SK-N-SH (cell line): Measurements from ENCODE around the gene TSPO2. TPM values are rescaled to one million over a fixed set of nuclear protein-coding genes. Genes with fewer than 3 reads are reported as not detected.

Source experiments
- CTCF ChIA-PET: fragments of 300-600, 350-600 bp; formaldehyde crosslinking; extraction: SDS; loops from one replicate; lab custom pipeline; 2021; lab: Yijun Ruan, JAX
- POLR2A ChIA-PET: fragments of 350-600 bp; sonication (Branson Sonifier 250); formaldehyde crosslinking; extraction: SDS; loops from one replicate; lab custom pipeline; 2020; ENCODE audit warnings: antibody characterized with exemption, inconsistent platforms; lab: Yijun Ruan, JAX
- DNase-seq: peaks from one replicate; pipeline ENCODE4 v3.0.0; 2012
- H2AFZ ChIP-seq: fragments of 200-600 bp; sonication (generic); 2 replicates; pipeline ENCODE4 v1.8.1; 2016; ENCODE audit warnings: antibody characterized with exemption, mild to moderate bottlenecking, low read depth
- H3F3A ChIP-seq: fragments of 200-600 bp; sonication (generic); replicated peaks from 2 replicates; pipeline ENCODE3; 2016; ENCODE audit warnings: antibody characterized with exemption, mild to moderate bottlenecking; ENCODE audit not compliant: insufficient read depth
- H3K27ac ChIP-seq, 2 experiments: fragments of 200-500 bp in 1 of 2; fragments of 200-600 bp in 1 of 2; sonication (Bioruptor generic) in 1 of 2; sonication (generic), shearing (Covaris generic) in 1 of 2; 2 replicates each; pipeline versions ENCODE4 v1.5.1 to v1.6.1; 2014 to 2016; ENCODE audit warnings: low read depth in 2 of 2, inconsistent platforms in 1 of 2, low read length in 1 of 2, mild to moderate bottlenecking in 1 of 2, mixed read lengths in 1 of 2
- H3K27me3 ChIP-seq: fragments of 200-600 bp; sonication (generic), shearing (Covaris generic); 2 replicates; pipeline ENCODE4 v1.6.1; 2016; ENCODE audit warnings: mixed run types; ENCODE audit not compliant: insufficient read depth
- H3K36me3 ChIP-seq, 2 experiments: fragments of 200-500 bp in 1 of 2; fragments of 200-600 bp in 1 of 2; sonication (Bioruptor generic) in 1 of 2; sonication (generic) in 1 of 2; replicated peaks in 1 of 2; 2 replicates each; pipeline versions ENCODE3 to v1.5.1; 2014 to 2016; ENCODE audit warnings: low read length in 1 of 2, mild to moderate bottlenecking in 1 of 2; ENCODE audit not compliant: insufficient read depth in 2 of 2, control insufficient read depth in 1 of 2
- H3K4me1 ChIP-seq, 2 experiments: fragments of 200-500 bp in 1 of 2; fragments of 200-600 bp in 1 of 2; sonication (Bioruptor generic) in 1 of 2; sonication (generic), shearing (Covaris generic) in 1 of 2; 2 replicates each; pipeline versions ENCODE4 v1.5.1 to v1.6.1; 2014 to 2016; ENCODE audit warnings: low read depth in 1 of 2, low read length in 1 of 2, mixed run types in 1 of 2; ENCODE audit not compliant: insufficient read depth in 2 of 2, control insufficient read depth in 1 of 2
- H3K4me2 ChIP-seq: fragments of 200-600 bp; sonication (generic), shearing (Covaris generic); 2 replicates; pipeline ENCODE4 v1.6.1; 2017; ENCODE audit warnings: mixed run types
- H3K4me3 ChIP-seq, 2 experiments: fragments of 200-500 bp in 1 of 2; fragments of 200-600 bp in 1 of 2; sonication (Bioruptor generic) in 1 of 2; sonication (generic), shearing (Covaris generic) in 1 of 2; 2 replicates each; pipeline versions ENCODE4 v1.5.1 to v1.8.1; 2014 to 2016; ENCODE audit warnings: low read depth in 2 of 2, inconsistent platforms in 1 of 2, low read length in 1 of 2, mild to moderate bottlenecking in 1 of 2, mixed read lengths in 1 of 2, moderate library complexity in 1 of 2
- H3K79me2 ChIP-seq: fragments of 200-600 bp; sonication (generic); 2 replicates; pipeline ENCODE4 v1.8.1; 2017; ENCODE audit warnings: mild to moderate bottlenecking; ENCODE audit not compliant: insufficient read depth
- H3K9ac ChIP-seq: fragments of 200-600 bp; sonication (generic); 2 replicates; pipeline ENCODE4 v1.6.1; 2017; ENCODE audit warnings: mixed run types
- H3K9me2 ChIP-seq: fragments of 200-600 bp; sonication (generic); 2 replicates; pipeline ENCODE4 v1.6.1; 2017; ENCODE audit warnings: mixed run types
- H3K9me3 ChIP-seq: fragments of 200-600 bp; sonication (generic); 2 replicates; pipeline ENCODE4 v1.6.1; 2017; ENCODE audit warnings: mixed run types, mild to moderate bottlenecking, moderate library complexity
- H4K20me1 ChIP-seq: fragments of 200-600 bp; sonication (generic); 2 replicates; pipeline ENCODE4 v1.6.1; 2017; ENCODE audit warnings: mild to moderate bottlenecking, mixed run types; ENCODE audit not compliant: insufficient read depth
- ELF1 ChIP-seq: IDR thresholded peaks from 2 replicates; pipeline ENCODE4 v1.4.0; 2012
- EP300 ChIP-seq, 2 experiments: IDR thresholded peaks; 2 replicates each; pipeline versions ENCODE4 v1.4.0 to v1.6.1; 2012; ENCODE audit warnings: borderline replicate concordance in 1 of 2, low read depth in 1 of 2, low read length in 1 of 2
- EZH2phosphoT487 ChIP-seq: fragments of 200-600 bp; sonication (generic); IDR thresholded peaks from 2 replicates; pipeline ENCODE4 v1.6.1; 2017; ENCODE audit warnings: low read depth, mixed run types, mild to moderate bottlenecking, antibody characterized with exemption, moderate library complexity, borderline replicate concordance
- FOSL2 ChIP-seq: IDR thresholded peaks from 2 replicates; pipeline ENCODE4 v1.4.0; 2012; ENCODE audit warnings: low read depth, mild to moderate bottlenecking, moderate library complexity, borderline replicate concordance
- GABPA ChIP-seq: IDR thresholded peaks from 2 replicates; pipeline ENCODE4 v1.4.0; 2012; ENCODE audit warnings: low read depth, mild to moderate bottlenecking
- GATA2 ChIP-seq: sonication (generic); formaldehyde crosslinking; IDR thresholded peaks from 2 replicates; pipeline ENCODE4 v1.5.0; 2020; ENCODE audit warnings: mild to moderate bottlenecking, missing genetic modification reagents
- IRF3 ChIP-seq: fragments of 150-350 bp; IDR thresholded peaks from 2 replicates; pipeline ENCODE4 v1.6.1; 2016; ENCODE audit warnings: mild to moderate bottlenecking, low read depth, low read length
- JUND ChIP-seq: IDR thresholded peaks from 2 replicates; pipeline ENCODE4 v1.4.0; 2012
- NFIC ChIP-seq: IDR thresholded peaks from 2 replicates; pipeline ENCODE4 v1.4.0; 2012; ENCODE audit warnings: borderline replicate concordance
- NRF1 ChIP-seq: IDR thresholded peaks from 2 replicates; pipeline ENCODE4 v1.6.1; 2012; ENCODE audit warnings: low read depth, mild to moderate bottlenecking, low read length
- POLR2AphosphoS5 ChIP-seq: IDR thresholded peaks from 2 replicates; pipeline ENCODE4 v1.6.1; 2012; ENCODE audit warnings: low read depth, low read length
- RCOR1 ChIP-seq: fragments of 150-350 bp; IDR thresholded peaks from 2 replicates; pipeline ENCODE4 v1.6.1; 2017; ENCODE audit warnings: antibody characterized with exemption, low read length
- REST ChIP-seq: IDR thresholded peaks from 2 replicates; pipeline ENCODE4 v1.6.1; 2012; ENCODE audit warnings: mild to moderate bottlenecking, low read depth, low read length, moderate library complexity
- RFX5 ChIP-seq: IDR thresholded peaks from 2 replicates; pipeline ENCODE4 v1.6.1; 2012; ENCODE audit warnings: mild to moderate bottlenecking, improper control_type of control experiment, low read length
- SIN3A ChIP-seq: IDR thresholded peaks from 2 replicates; pipeline ENCODE4 v1.6.1; 2012; ENCODE audit warnings: low read depth, mild to moderate bottlenecking, low read length, moderate library complexity, borderline replicate concordance
- TEAD4 ChIP-seq: IDR thresholded peaks from 2 replicates; pipeline ENCODE4 v1.4.0; 2012; ENCODE audit warnings: mild to moderate bottlenecking, borderline replicate concordance; ENCODE audit not compliant: insufficient read depth
- USF1 ChIP-seq: IDR thresholded peaks from 2 replicates; pipeline ENCODE4 v1.4.0; 2012; ENCODE audit warnings: low read depth, borderline replicate concordance
- USF2 ChIP-seq: fragments of 150-350 bp; IDR thresholded peaks from 2 replicates; pipeline ENCODE4 v1.6.1; 2017; ENCODE audit warnings: antibody characterized with exemption, low read length, low read depth, borderline replicate concordance
- WGBS: methylation state at CpG from one replicate; pipeline ENCODE4 v1.1.6; 2017; ENCODE audit warnings: low lambda C conversion rate; 5-methylcytosine and 5-hydroxymethylcytosine counted together
- polyA plus RNA-seq, 3 experiments: library from polyadenylated mRNA; depleted of rRNA; stranded (reverse); fragments of >200 nt; gene quantifications; 2 replicates each; pipeline ENCODE4 v1.2.3, GENCODE V29; 2012

Gene TSPO2
- polyA plus RNA-seq, 1 of the 3 experiments (the other 2 are of a cell fraction), result not detected

- TF ChIP-seq EZH2phosphoT487, result no peak
- no peak for TF ChIP-seq SIN3A
- TF ChIP-seq GATA2 (CRISPR knock-in tag), result no peak
These were observed 1.2 kb upstream of the TSPO2 start (continued) for GRCh38 chr6:41040940-41041536.

GRCh38 chr6:41043151-41043550, 884 bp downstream of the TSPO2 start:
- H3K79me2 ChIP-seq, result no peaks in the 10 kb centered on the region
- H3F3A ChIP-seq, result no peaks in the 10 kb centered on the region
- H3K4me1 ChIP-seq, result no peaks in the 10 kb centered on the region; a peak in 1 of 4 replicates
- no peak overlapping the region for H2AFZ ChIP-seq
- TF ChIP-seq SIN3A, result no peak
- no peak for TF ChIP-seq RFX5
- no peak for TF ChIP-seq TEAD4
- no peak for TF ChIP-seq POLR2AphosphoS5
- TF ChIP-seq USF1, result no peak
- TF ChIP-seq USF2, result no peak
- TF ChIP-seq NFIC, result no peak
- H3K9ac ChIP-seq, result no peak overlapping the region
- H4K20me1 ChIP-seq, result no peaks in the 10 kb centered on the region
- CTCF ChIA-PET, result interaction anchor here (1.2 kb wide), 1 partner anchor 15 kb away, joined by 4 read pairs; no protein-coding TSS in a partner anchor
- POLR2A ChIA-PET, result no interaction called here
- H3K27ac ChIP-seq, result no peak overlapping the region
- no peak overlapping the region for H3K4me2 ChIP-seq
- H3K9me3 ChIP-seq, result no peaks in the 10 kb centered on the region
- H3K36me3 ChIP-seq, result no peaks in the 10 kb centered on the region
- no peak overlapping the region for H3K4me3 ChIP-seq
- 82% methylated on average over 3 of the region's 3 CpGs for WGBS
- no peaks in the 10 kb centered on the region for H3K27me3 ChIP-seq
- no peaks in the 10 kb centered on the region for H3K9me2 ChIP-seq
- DNase-seq, result no peak

GRCh38 chr6:41045664-41046063, 3.4 kb downstream of the TSPO2 start:
- Histone ChIP-seq H3K4me3 (no peak overlapping the region), H3K79me2 (no peaks in the 10 kb centered on the region), H4K20me1 (no peaks in the 10 kb centered on the region), H3K27ac (no peak overlapping the region), H3K4me1 (no peaks in the 10 kb centered on the region), H3K27me3 (no peaks in the 10 kb centered on the region), H3K4me2 (no peak overlapping the region), H2AFZ (no peak overlapping the region), H3F3A (no peaks in the 10 kb centered on the region), H3K36me3 (no peaks in the 10 kb centered on the region), H3K9me2 (no peaks in the 10 kb centered on the region), H3K9me3 (no peaks in the 10 kb centered on the region), H3K9ac (no peak overlapping the region)
- no peak for DNase-seq
- WGBS, result 43% methylated on average over 5 of the region's 5 CpGs
- POLR2A ChIA-PET, result no interaction called here
- CTCF ChIA-PET, result interaction anchor here (0.7 to 1.3 kb wide), 6 partner anchors 9 to 1668 kb away, joined by 3 to 4 read pairs (median 3); no protein-coding TSS in a partner anchor
- TF ChIP-seq NFIC, result no peak
- TF ChIP-seq REST, result no peak
- no peak for TF ChIP-seq IRF3
- no peak for TF ChIP-seq TEAD4
- no peak for TF ChIP-seq NRF1
- no peak for TF ChIP-seq FOSL2
- TF ChIP-seq USF2, result no peak
- TF ChIP-seq EP300 (IDR thresholded peaks at IDR 0.05; ENCODE audit: borderline replicate concordance in 1 of 2, low read depth in 1 of 2, low read length in 1 of 2), result no peak
- TF ChIP-seq GABPA, result no peak
- no peak for TF ChIP-seq JUND
- no peak for TF ChIP-seq RCOR1
- no peak for TF ChIP-seq ELF1
